OCI-LY1 (cell line): ENCODE measurements around the gene C11orf58.

Experiments used
- H2AFZ ChIP-seq: fragments of 200-600 bp; sonication (generic), shearing (Covaris generic); 2 replicates; pipeline ENCODE4 v1.6.0; 2014; ENCODE audit warnings: antibody characterized with exemption, mild to moderate bottlenecking, low read length
- H3F3A ChIP-seq: fragments of 200-600 bp; sonication (generic), shearing (Covaris generic); 2 replicates; pipeline ENCODE4 v1.6.0; 2014; ENCODE audit warnings: mild to moderate bottlenecking, antibody characterized with exemption, low read length, moderate library complexity; ENCODE audit not compliant: insufficient read depth
- H3K27ac ChIP-seq: fragments of 200-600 bp; sonication (generic); 2 replicates; pipeline ENCODE4 v1.5.1; 2014; ENCODE audit warnings: low read length, mixed run types, mild to moderate bottlenecking, low read depth; ENCODE audit not compliant: poor library complexity, severe bottlenecking
- H3K27me3 ChIP-seq: fragments of 200-600 bp; sonication (generic); 2 replicates; pipeline ENCODE4 v1.6.0; 2014; ENCODE audit warnings: antibody characterized with exemption, mild to moderate bottlenecking, low read length, moderate library complexity; ENCODE audit not compliant: insufficient read depth
- H3K36me3 ChIP-seq: fragments of 200-600 bp; sonication (generic); 2 replicates; pipeline ENCODE4 v1.6.1; 2014; ENCODE audit warnings: mild to moderate bottlenecking, antibody characterized with exemption, low read length, moderate library complexity, mixed read lengths; ENCODE audit not compliant: insufficient read depth
- H3K4me1 ChIP-seq: fragments of 200-600 bp; sonication (generic); 2 replicates; pipeline ENCODE4 v1.5.1; 2014; ENCODE audit warnings: mild to moderate bottlenecking, low read length, moderate library complexity; ENCODE audit not compliant: insufficient read depth, severe bottlenecking
- H3K4me2 ChIP-seq: fragments of 200-600 bp; sonication (generic), shearing (Covaris generic); 2 replicates; pipeline ENCODE4 v1.6.1; 2014; ENCODE audit warnings: low read length
- H3K4me3 ChIP-seq: fragments of 200-600 bp; sonication (generic); 2 replicates; pipeline ENCODE4 v1.5.1; 2014; ENCODE audit warnings: low read length, low read depth, mild to moderate bottlenecking, mixed read lengths; ENCODE audit not compliant: poor library complexity, severe bottlenecking
- H3K79me2 ChIP-seq: fragments of 200-600 bp; shearing (Covaris generic); 2 replicates; pipeline ENCODE4 v1.6.1; 2016; ENCODE audit warnings: mixed run types, low read length, mixed read lengths; ENCODE audit not compliant: insufficient read depth
- H3K9ac ChIP-seq: fragments of 200-600 bp; sonication (generic), shearing (Covaris generic); 2 replicates; pipeline ENCODE4 v1.6.1; 2014; ENCODE audit warnings: mild to moderate bottlenecking, low read length, mixed read lengths
- H3K9me2 ChIP-seq: fragments of 200-600 bp; sonication (generic), shearing (Covaris generic); 2 replicates; pipeline ENCODE4 v1.6.1; 2014; ENCODE audit warnings: low read depth, mild to moderate bottlenecking, low read length, mixed read lengths
- H3K9me3 ChIP-seq: fragments of 200-600 bp; shearing (Covaris generic); 2 replicates; pipeline ENCODE4 v1.6.1; 2014; ENCODE audit warnings: low read length, mixed read lengths
- H4K20me1 ChIP-seq: fragments of 200-600 bp; sonication (generic), shearing (Covaris generic); 2 replicates; pipeline ENCODE4 v1.6.0; 2016; ENCODE audit warnings: mild to moderate bottlenecking, low read length; ENCODE audit not compliant: insufficient read depth
- CTCF ChIP-seq: fragments of 200-600 bp; sonication (generic), shearing (Covaris generic); IDR thresholded peaks from 2 replicates; pipeline ENCODE4 v1.5.1; 2017; ENCODE audit warnings: mild to moderate bottlenecking, antibody characterized with exemption, low read length, moderate library complexity, mixed read lengths
- EZH2 ChIP-seq: fragments of 200-600 bp; sonication (generic), shearing (Covaris generic); IDR thresholded peaks from 2 replicates; pipeline ENCODE4 v1.8.0; 2017; ENCODE audit warnings: borderline replicate concordance, mixed run types, mild to moderate bottlenecking, antibody characterized with exemption, low read length, moderate library complexity, mixed read lengths

C11orf58 gene

DNA sequence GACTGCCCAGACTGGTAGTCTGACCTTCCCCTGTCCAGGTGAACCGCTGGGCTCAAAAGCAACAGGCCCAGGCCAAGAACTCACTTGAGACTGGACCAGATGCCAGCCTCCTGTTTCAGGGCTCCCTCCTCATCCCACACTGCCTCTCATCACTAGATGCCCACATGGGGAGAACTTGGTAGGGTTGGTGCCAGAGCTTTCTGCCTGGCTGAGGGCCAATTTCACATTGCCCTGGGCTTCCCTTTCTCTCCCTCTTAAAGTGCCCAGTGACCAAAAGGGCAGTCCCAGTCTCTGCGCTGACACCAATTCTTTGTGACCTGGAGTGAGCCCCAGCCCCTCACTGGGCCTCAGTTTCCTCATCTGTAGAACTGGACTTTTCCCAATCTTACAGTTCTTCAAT, 41.7 kb downstream of the C11orf58 start:
- Histone ChIP-seq H3K9me2 (no peaks in the 10 kb centered on the region), H3F3A (no peaks in the 10 kb centered on the region), H2AFZ (no peak overlapping the region), H3K4me1 (no peaks in the 10 kb centered on the region), H4K20me1 (no peaks in the 10 kb centered on the region), H3K79me2 (no peaks in the 10 kb centered on the region), H3K27me3 (no peaks in the 10 kb centered on the region), H3K36me3 (no peaks in the 10 kb centered on the region), H3K4me3 (no peak overlapping the region), H3K27ac (no peak overlapping the region), H3K9ac (no peak overlapping the region), H3K9me3 (no peaks in the 10 kb centered on the region), H3K4me2 (no peak overlapping the region)
- TF ChIP-seq CTCF: no peak
- no peak for TF ChIP-seq EZH2

GRCh38 chr11:16780698-16781550, 42.5 kb downstream of the C11orf58 start:
- Histone ChIP-seq H3K9me3 (no peaks in the 10 kb centered on the region), H3K4me1 (no peaks in the 10 kb centered on the region), H3K36me3 (no peaks in the 10 kb centered on the region), H3K27me3 (no peaks in the 10 kb centered on the region), H3K4me3 (no peak overlapping the region), H2AFZ (no peak overlapping the region), H3K4me2 (no peak overlapping the region), H3K27ac (no peak overlapping the region), H3K9me2 (no peaks in the 10 kb centered on the region), H3K9ac (no peak overlapping the region), H3K79me2 (no peaks in the 10 kb centered on the region), H3F3A (no peaks in the 10 kb centered on the region), H4K20me1 (no peaks in the 10 kb centered on the region)
- TF ChIP-seq EZH2 (no peak), CTCF (no peak; the same call in 1 of the 2 replicates)

GRCh38 chr11:16781936-16782919, 43.8 kb downstream of the C11orf58 start:
- H3K36me3 ChIP-seq: no peaks in the 10 kb centered on the region
- no peaks in the 10 kb centered on the region for H3K9me2 ChIP-seq
- no peaks in the 10 kb centered on the region for H3K79me2 ChIP-seq
- H2AFZ ChIP-seq: no peak overlapping the region
- no peak overlapping the region for H3K9ac ChIP-seq
- no peak overlapping the region for H3K4me3 ChIP-seq
- no peaks in the 10 kb centered on the region for H3K4me1 ChIP-seq
- no peaks in the 10 kb centered on the region for H4K20me1 ChIP-seq
- H3K27ac ChIP-seq: no peak overlapping the region
- no peaks in the 10 kb centered on the region for H3K9me3 ChIP-seq
- H3K4me2 ChIP-seq: no peak overlapping the region
- no peak for TF ChIP-seq EZH2
- TF ChIP-seq CTCF: no peak
- no peaks in the 10 kb centered on the region for H3K27me3 ChIP-seq
- H3F3A ChIP-seq: no peaks in the 10 kb centered on the region
